Lower lobe of right lung (tissue), 2 donors: ENCODE data around the gene SLC6A3. TPM values are rescaled to one million over a fixed set of nuclear protein-coding genes. Genes with fewer than 3 reads are reported as not detected.

ENCODE experiments used
- ATAC-seq, 2 donors: fragments of 200-7000 bp; cut with Tn5 transposase; one replicate each; pipeline ENCODE4 v1.9.1; 2020 to 2022; ENCODE audit warnings: mild to moderate bottlenecking in 2 of 2, moderate library complexity in 2 of 2
- DNase-seq: peaks from one replicate; pipeline ENCODE4 v3.0.0-alpha.2; 2020
- H3K27ac ChIP-seq: fragments of 200-600 bp; one replicate; pipeline ENCODE4 v1.8.0; 2022
- H3K27me3 ChIP-seq: fragments of 200-600 bp; one replicate; pipeline ENCODE4 v1.8.0; 2022; ENCODE audit warnings: low read depth
- H3K36me3 ChIP-seq: fragments of 200-600 bp; one replicate; pipeline ENCODE4 v1.8.0; 2022; ENCODE audit warnings: mild to moderate bottlenecking
- H3K4me1 ChIP-seq: fragments of 200-600 bp; one replicate; pipeline ENCODE4 v1.8.0; 2022
- H3K4me3 ChIP-seq: fragments of 200-600 bp; one replicate; pipeline ENCODE4 v1.8.0; 2022; ENCODE audit warnings: mild to moderate bottlenecking
- H3K9me3 ChIP-seq: fragments of 200-600 bp; one replicate; pipeline ENCODE4 v1.8.0; 2022
- intact Hi-C: fragments of 100-400 bp; cut with DNase I; formaldehyde crosslinking; loops from one replicate; pipeline ENCODE4 v1.11.0; 2022
- total RNA-seq: library from RNA; stranded (reverse); fragmentation: NEBNext Ultra II Directional; extraction: Animal tissue kit (Norgen Biotek cat#: 25700); gene quantifications from one replicate; pipeline ENCODE4 v1.2.1, GENCODE V29; 2021
- TF ChIP-seq, protein P1 (sequence below): fragments of 200-600 bp; IDR thresholded peaks from one replicate; pipeline ENCODE4 v1.8.0; 2022; ENCODE audit warnings: antibody characterized with exemption, mild to moderate bottlenecking
- donor health status: DM: no; HTN: yes; CAD: no; lungs with severe emphysema.

SLC6A3 gene
- total RNA-seq, 1 donor from 2014 or later: 0.12 TPM

DNA sequence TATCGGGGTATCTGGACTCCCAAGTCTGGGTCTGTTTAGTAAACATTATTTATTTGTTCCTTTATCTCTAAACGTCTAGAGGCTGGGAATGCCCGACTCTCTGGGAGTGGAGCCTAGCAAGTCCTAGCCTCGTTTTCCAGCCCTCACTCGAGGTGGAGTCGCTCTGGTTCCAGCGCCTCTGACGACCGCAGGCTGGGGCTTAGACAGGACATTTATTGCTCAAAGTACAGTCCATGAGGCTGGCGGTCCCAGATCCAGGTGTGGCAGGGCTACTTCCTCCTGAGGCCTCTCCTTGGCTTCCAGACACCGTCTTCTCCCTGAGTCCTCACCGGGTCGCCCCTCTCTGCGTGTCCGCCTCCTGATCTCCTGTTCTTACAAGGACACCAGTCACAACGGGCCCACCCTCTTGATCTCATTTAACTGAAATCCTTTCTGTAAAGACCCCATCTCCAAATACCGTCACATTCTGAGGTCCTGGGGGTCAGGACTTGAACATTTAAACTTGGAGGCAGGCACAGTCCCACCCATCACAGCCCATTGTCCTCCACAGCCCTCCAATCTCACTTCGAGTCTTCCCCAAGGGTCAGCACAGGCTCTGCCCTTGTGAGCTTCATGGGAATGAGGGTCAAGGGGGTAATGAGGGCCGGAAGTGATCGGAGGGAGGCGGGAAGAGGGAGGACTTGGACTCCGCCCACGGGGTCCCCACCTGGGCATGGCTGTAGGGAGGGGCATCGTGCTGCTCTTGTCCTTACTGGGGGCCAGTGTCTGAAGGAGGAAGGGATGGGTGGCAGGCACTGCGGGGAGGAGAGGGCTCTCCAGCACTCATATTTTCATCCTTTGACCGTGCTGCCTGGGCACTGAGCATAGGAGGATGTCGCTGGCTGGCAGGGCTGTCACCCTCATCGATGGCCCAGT is 88.1 kb downstream of the SLC6A3 start:
- intact Hi-C loops: no loop called here
- Histone ChIP-seq H3K27me3 (peaks cover 47% of the 10 kb centered on the region), H3K9me3 (no peaks in the 10 kb centered on the region), H3K36me3 (no peaks in the 10 kb centered on the region), H3K4me1 (no peaks in the 10 kb centered on the region), H3K27ac (no peak overlapping the region), H3K4me3 (no peak overlapping the region)
- ATAC-seq (no peak), DNase-seq (no peak)
- TF ChIP-seq, protein P1, sequence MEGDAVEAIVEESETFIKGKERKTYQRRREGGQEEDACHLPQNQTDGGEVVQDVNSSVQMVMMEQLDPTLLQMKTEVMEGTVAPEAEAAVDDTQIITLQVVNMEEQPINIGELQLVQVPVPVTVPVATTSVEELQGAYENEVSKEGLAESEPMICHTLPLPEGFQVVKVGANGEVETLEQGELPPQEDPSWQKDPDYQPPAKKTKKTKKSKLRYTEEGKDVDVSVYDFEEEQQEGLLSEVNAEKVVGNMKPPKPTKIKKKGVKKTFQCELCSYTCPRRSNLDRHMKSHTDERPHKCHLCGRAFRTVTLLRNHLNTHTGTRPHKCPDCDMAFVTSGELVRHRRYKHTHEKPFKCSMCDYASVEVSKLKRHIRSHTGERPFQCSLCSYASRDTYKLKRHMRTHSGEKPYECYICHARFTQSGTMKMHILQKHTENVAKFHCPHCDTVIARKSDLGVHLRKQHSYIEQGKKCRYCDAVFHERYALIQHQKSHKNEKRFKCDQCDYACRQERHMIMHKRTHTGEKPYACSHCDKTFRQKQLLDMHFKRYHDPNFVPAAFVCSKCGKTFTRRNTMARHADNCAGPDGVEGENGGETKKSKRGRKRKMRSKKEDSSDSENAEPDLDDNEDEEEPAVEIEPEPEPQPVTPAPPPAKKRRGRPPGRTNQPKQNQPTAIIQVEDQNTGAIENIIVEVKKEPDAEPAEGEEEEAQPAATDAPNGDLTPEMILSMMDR: no peak

DNA sequence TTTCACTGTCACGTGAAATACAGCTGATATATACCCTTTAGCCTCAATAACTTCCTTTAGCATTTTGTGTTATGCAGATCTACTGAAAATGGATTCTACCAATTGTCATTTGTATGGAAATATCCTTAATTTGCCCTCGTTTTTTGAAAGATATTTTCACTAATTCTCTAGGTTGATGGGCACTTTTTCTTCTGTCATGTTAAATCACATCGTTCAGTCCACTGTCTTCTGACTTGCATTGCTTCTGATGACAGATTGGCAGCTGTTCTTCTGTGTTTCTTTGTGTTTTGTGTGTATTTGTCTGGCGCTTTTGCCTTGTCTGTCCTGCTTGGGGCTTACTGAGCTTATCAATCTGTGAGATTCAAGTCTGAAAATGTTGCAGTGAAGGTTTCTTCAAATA is 90.7 kb downstream of the SLC6A3 start:
- Histone ChIP-seq H3K4me1 (no peaks in the 10 kb centered on the region), H3K9me3 (no peaks in the 10 kb centered on the region), H3K36me3 (no peaks in the 10 kb centered on the region), H3K27me3 (peaks cover 27% of the 10 kb centered on the region), H3K4me3 (no peak overlapping the region), H3K27ac (no peak overlapping the region)
- TF ChIP-seq, protein P1: no peak
- ATAC-seq: no peak
- intact Hi-C loops: no loop called here
- DNase-seq: no peak

DNA sequence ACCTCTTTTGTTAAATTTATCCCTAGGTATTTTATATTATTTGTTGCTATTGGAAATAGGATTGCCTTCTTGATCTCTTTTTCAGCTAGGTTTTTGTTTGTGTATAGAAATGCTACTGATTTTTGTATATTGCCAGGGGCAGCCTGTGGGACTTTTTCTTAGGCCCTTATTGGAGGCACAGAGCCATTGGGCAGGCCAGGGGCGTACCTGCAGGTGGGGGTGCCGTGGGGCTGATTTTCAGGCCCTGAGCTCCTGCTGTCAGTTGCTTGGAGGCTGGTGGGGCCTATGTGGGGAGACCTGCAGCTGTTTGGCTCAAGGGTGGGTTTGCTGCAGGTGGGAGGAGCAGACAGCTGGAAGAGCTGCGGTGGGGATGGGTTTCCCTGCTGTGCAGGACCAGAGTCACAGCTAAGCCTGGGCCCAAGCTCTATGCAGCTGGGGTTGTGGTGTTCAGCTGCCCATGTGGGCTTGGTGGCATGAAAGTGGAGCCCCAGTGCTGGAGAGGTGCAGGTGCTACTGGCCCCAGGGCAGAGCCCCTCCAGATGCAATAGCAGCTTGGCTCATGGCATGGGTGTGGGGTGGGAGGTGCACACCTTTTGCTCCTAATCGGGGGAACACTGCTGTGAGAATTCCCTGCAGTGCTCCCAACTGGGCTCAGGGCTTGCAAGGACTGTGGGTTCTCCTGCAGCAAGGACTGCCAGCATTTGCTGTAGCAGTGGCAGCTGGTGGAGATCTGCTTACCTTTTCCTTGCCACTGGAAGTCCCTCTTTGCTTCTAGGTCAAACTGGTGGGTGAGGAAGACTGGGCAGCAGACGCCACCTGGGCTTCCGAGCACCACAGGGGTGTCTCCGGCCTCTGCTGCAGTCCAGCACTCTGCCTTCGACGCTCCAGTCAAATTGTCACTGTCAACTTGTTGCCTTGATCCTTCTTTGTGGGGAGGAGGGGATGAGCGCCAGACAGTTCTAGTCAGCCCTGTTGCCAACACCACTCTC is 92.7 kb downstream of the SLC6A3 start:
- Histone ChIP-seq H3K9me3 (no peaks in the 10 kb centered on the region), H3K4me1 (no peaks in the 10 kb centered on the region), H3K36me3 (no peaks in the 10 kb centered on the region), H3K27ac (no peak overlapping the region), H3K4me3 (no peak overlapping the region), H3K27me3 (peaks cover 8% of the 10 kb centered on the region)
- ATAC-seq (no peak), DNase-seq (no peak)
- intact Hi-C loops: no loop called here
- TF ChIP-seq, protein P1: no peak

DNA sequence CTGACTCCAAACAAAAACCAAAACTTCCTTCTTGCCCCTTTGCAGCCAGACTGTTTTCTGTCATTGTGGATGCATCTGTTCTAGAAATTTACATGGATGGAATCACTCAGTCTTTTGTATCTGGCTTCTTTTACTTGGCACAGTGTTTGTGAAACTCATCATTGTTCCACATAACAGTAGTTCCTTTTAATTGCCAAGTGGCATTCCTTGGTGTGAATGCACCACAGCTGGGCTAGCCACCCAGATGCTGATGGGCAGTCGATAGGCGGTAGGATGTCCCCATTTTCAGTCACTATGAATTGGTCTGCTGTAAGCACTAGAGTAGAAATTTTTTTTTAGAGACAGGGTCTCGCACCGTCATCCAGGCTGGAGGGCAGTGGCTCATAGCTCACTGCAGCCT is 94.1 kb downstream of the SLC6A3 start:
- Histone ChIP-seq H3K4me1 (peaks cover 3% of the 10 kb centered on the region), H3K27ac (no peak overlapping the region), H3K27me3 (no peaks in the 10 kb centered on the region), H3K36me3 (no peaks in the 10 kb centered on the region), H3K9me3 (no peaks in the 10 kb centered on the region), H3K4me3 (no peak overlapping the region)
- TF ChIP-seq, protein P1: no peak
- intact Hi-C loops: no loop called here
- DNase-seq (no peak), ATAC-seq (no peak)

DNA sequence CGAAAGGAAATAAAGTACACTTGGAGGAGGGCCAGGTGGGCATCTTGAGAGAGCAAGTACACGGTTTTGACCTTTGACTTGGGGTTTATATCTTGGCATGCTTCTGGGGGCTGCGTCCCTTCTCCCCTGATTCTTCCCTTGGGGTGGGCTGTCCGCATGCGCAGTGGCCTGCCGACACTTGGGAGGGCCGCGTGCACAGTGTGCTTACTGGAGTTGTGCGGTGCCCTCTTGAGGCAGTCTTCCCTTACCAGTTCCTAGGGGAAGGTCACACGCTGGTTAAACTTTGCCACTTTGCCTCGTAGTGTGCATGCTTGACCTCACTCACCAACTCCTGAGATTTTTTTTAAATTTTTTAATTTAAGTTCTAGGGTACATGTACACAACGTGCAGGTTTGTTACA is 96.0 kb downstream of the SLC6A3 start:
- intact Hi-C loops: no loop called here
- H3K9me3 ChIP-seq: no peaks in the 10 kb centered on the region
- peaks cover 11% of the 10 kb centered on the region for H3K4me1 ChIP-seq
- TF ChIP-seq, protein P1: no peak
- DNase-seq (no peak), ATAC-seq (no peak)
- H3K36me3 ChIP-seq: no peaks in the 10 kb centered on the region
- H3K27me3 ChIP-seq: no peaks in the 10 kb centered on the region
- no peak overlapping the region for H3K27ac ChIP-seq
- no peak overlapping the region for H3K4me3 ChIP-seq
